ENCODE measurements around the gene HES6.
A peak's percentile ranks its signal among the peaks of the same experiment; 100 is the strongest.

HES6 gene

GRCh38 chr2:238226698-238227586 is 12.9 kb downstream of the HES6 start:
- no peak overlapping the region for H3K4me3 ChIP-seq (ENCODE audit: control insufficient read depth, low read depth, low read length)
- no peak for DNase-seq (ENCODE audit: low read depth)
- TF ChIP-seq CTCF (conservative IDR thresholded peaks at IDR 0.05; ENCODE audit: control insufficient read depth, insufficient read depth, low read depth, low read length): no peak

GRCh38 chr2:238225911-238226697 is 13.7 kb downstream of the HES6 start:
- no peak for TF ChIP-seq CTCF (conservative IDR thresholded peaks at IDR 0.05; ENCODE audit: control insufficient read depth, insufficient read depth, low read depth, low read length)
- DNase-seq (ENCODE audit: low read depth): peak; percentile 17
- no peak overlapping the region for H3K4me3 ChIP-seq (ENCODE audit: control insufficient read depth, low read depth, low read length)

GRCh38 chr2:238225121-238225520 is 14.7 kb downstream of the HES6 start:
- no peak overlapping the region for H3K4me3 ChIP-seq (ENCODE audit: control insufficient read depth, low read depth, low read length)
- no peak for DNase-seq (ENCODE audit: low read depth)
- no peak for TF ChIP-seq CTCF (conservative IDR thresholded peaks at IDR 0.05; ENCODE audit: control insufficient read depth, insufficient read depth, low read depth, low read length)

- TF ChIP-seq CTCF (conservative IDR thresholded peaks at IDR 0.05; ENCODE audit: control insufficient read depth, insufficient read depth, low read depth, low read length): no peak
- DNase-seq (ENCODE audit: low read depth): no peak
- H3K4me3 ChIP-seq (ENCODE audit: control insufficient read depth, low read depth, low read length): no peak overlapping the region
Observed at GRCh38 chr2:238224356-238225035, 15.3 kb downstream of the HES6 start.

GRCh38 chr2:238220892-238221521 is 18.8 kb downstream of the HES6 start:
- no peak for TF ChIP-seq CTCF (conservative IDR thresholded peaks at IDR 0.05; ENCODE audit: control insufficient read depth, insufficient read depth, low read depth, low read length)
- DNase-seq (ENCODE audit: low read depth): peak; percentile 48
- H3K4me3 ChIP-seq (ENCODE audit: control insufficient read depth, low read depth, low read length): peak overlapping the region; percentile 13

- no peak overlapping the region for H3K4me3 ChIP-seq (ENCODE audit: control insufficient read depth, low read depth, low read length)
- DNase-seq (ENCODE audit: low read depth): no peak
- TF ChIP-seq CTCF (conservative IDR thresholded peaks at IDR 0.05; ENCODE audit: control insufficient read depth, insufficient read depth, low read depth, low read length): no peak
Observed at GRCh38 chr2:238220274-238220891, 19.5 kb downstream of the HES6 start.

All from fibroblast of mammary gland (primary cell).